Stimulated activated naive B cell treated with anti-CD40 and anti-IgM and Interleukin-4, amounts not matched to agents 10 μg/mL and 1 μg/mL and 100 μg/mL, for 72 hours (primary cell): Measurements from ENCODE around the gene ZFYVE19.

ENCODE experiments used
- ATAC-seq, 2 donors: fragments of 150-1000 bp; cut with Tn5 transposase; replicated peaks; 2 replicates each; pipeline ENCODE4 v1.10.0; 2021; ENCODE audit warnings: moderate library complexity in 1 of 2
- DNase-seq: peaks from one replicate; pipeline ENCODE4 v3.0.0; 2021
- H3K27ac Mint-ChIP-seq: one replicate; pipeline ENCODE4 v1.8.0; 2022; ENCODE audit warnings: mild to moderate bottlenecking, mixed read lengths
- H3K27me3 Mint-ChIP-seq, 2 donors: one replicate each; pipeline ENCODE4 v1.8.0; 2022; ENCODE audit warnings: mixed read lengths in 2 of 2
- H3K36me3 Mint-ChIP-seq, 2 donors: one replicate each; pipeline ENCODE4 v1.8.0; 2022; ENCODE audit warnings: mixed read lengths in 2 of 2, mild to moderate bottlenecking in 1 of 2
- H3K4me1 Mint-ChIP-seq, 2 donors: one replicate each; pipeline ENCODE4 v1.8.0; 2022; ENCODE audit warnings: mixed read lengths in 2 of 2, mild to moderate bottlenecking in 1 of 2
- H3K4me3 Mint-ChIP-seq, 2 donors: one replicate each; pipeline ENCODE4 v1.8.0; 2022; ENCODE audit warnings: mild to moderate bottlenecking in 2 of 2, mixed read lengths in 2 of 2, moderate library complexity in 1 of 2
- H3K9me3 Mint-ChIP-seq, 2 donors: one replicate each; pipeline ENCODE4 v1.8.0; 2022; ENCODE audit warnings: mixed read lengths in 2 of 2, mild to moderate bottlenecking in 1 of 2

ZFYVE19 gene

GRCh38 chr15:40819048-40819447 lies 12.2 kb downstream of the ZFYVE19 start:
- no peaks in the 10 kb centered on the region for H3K27me3 Mint-ChIP-seq
- DNase-seq (no peak), ATAC-seq (no peak)
- no peaks in the 10 kb centered on the region for H3K9me3 Mint-ChIP-seq
- H3K4me1 Mint-ChIP-seq = peaks cover 0 to 3% of the 10 kb centered on the region in 2 donors
- H3K36me3 Mint-ChIP-seq = peaks cover 13% of the 10 kb centered on the region in 2 donors
- H3K27ac Mint-ChIP-seq = no peak overlapping the region
- no peak overlapping the region for H3K4me3 Mint-ChIP-seq

- no peak for ATAC-seq
- H3K27ac Mint-ChIP-seq = no peak overlapping the region
- H3K36me3 Mint-ChIP-seq = no peaks in the 10 kb centered on the region
Measured at GRCh38 chr15:40821195-40821594, 14.3 kb downstream of the ZFYVE19 start.

GRCh38 chr15:40823572-40824343 lies 16.9 kb downstream of the ZFYVE19 start:
- Mint-ChIP-seq H3K4me3 (no peak overlapping the region), H3K27me3 (no peaks in the 10 kb centered on the region), H3K36me3 (no peaks in the 10 kb centered on the region), H3K9me3 (no peaks in the 10 kb centered on the region), H3K4me1 (no peaks in the 10 kb centered on the region), H3K27ac (no peak overlapping the region)
- DNase-seq (no peak), ATAC-seq (no peak)

More at GRCh38 chr15:40821195-40821594, 14.3 kb downstream of the ZFYVE19 start:
- Mint-ChIP-seq H3K9me3 (no peaks in the 10 kb centered on the region), H3K27me3 (no peaks in the 10 kb centered on the region), H3K4me3 (no peak overlapping the region), H3K4me1 (no peaks in the 10 kb centered on the region)
- DNase-seq = no peak

GRCh38 chr15:40825661-40826422 lies 19.0 kb downstream of the ZFYVE19 start:
- ATAC-seq = no peak
- no peaks in the 10 kb centered on the region for H3K36me3 Mint-ChIP-seq

GRCh38 chr15:40826423-40827075 lies 19.7 kb downstream of the ZFYVE19 start:
- Mint-ChIP-seq H3K27ac (no peak overlapping the region), H3K9me3 (no peaks in the 10 kb centered on the region), H3K36me3 (no peaks in the 10 kb centered on the region), H3K4me3 (no peak overlapping the region), H3K4me1 (no peaks in the 10 kb centered on the region), H3K27me3 (no peaks in the 10 kb centered on the region)
- no peak for DNase-seq
- no peak for ATAC-seq

More at GRCh38 chr15:40825661-40826422, 19.0 kb downstream of the ZFYVE19 start:
- Mint-ChIP-seq H3K4me3 (no peak overlapping the region), H3K4me1 (no peaks in the 10 kb centered on the region), H3K9me3 (no peaks in the 10 kb centered on the region), H3K27me3 (no peaks in the 10 kb centered on the region), H3K27ac (no peak overlapping the region)
- no peak for DNase-seq

GRCh38 chr15:40828447-40829036 lies 21.7 kb downstream of the ZFYVE19 start, which contains the start of gene PPP1R14D:
Gene PPP1R14D, minus strand, starts transcription at chr15:40828708. Its CDS starts 67 bp downstream, at chr15:40828641.
- no peak for ATAC-seq
- DNase-seq = no peak
- H3K4me1 Mint-ChIP-seq = no peaks in the 10 kb centered on the region
- peak within 1 kb of the TSS; percentile 2 for H3K27ac Mint-ChIP-seq
- peaks cover 0 to 3% of the 10 kb centered on the region in 2 donors for H3K36me3 Mint-ChIP-seq
- H3K9me3 Mint-ChIP-seq = peaks cover 0 to 2% of the 10 kb centered on the region in 2 donors
- H3K27me3 Mint-ChIP-seq = no peaks in the 10 kb centered on the region
- H3K4me3 Mint-ChIP-seq = no peak within 1 kb of the TSS

GRCh38 chr15:40829115-40829514 lies 22.2 kb downstream of the ZFYVE19 start:
- no peak overlapping the region for H3K27ac Mint-ChIP-seq
- H3K27me3 Mint-ChIP-seq = no peaks in the 10 kb centered on the region
- DNase-seq (no peak), ATAC-seq (no peak)
- no peaks in the 10 kb centered on the region for H3K4me1 Mint-ChIP-seq
- peaks cover 0 to 3% of the 10 kb centered on the region in 2 donors for H3K36me3 Mint-ChIP-seq
- no peak overlapping the region for H3K4me3 Mint-ChIP-seq
- peaks cover 0 to 2% of the 10 kb centered on the region in 2 donors for H3K9me3 Mint-ChIP-seq

- Mint-ChIP-seq H3K4me3 (no peak overlapping the region), H3K4me1 (no peaks in the 10 kb centered on the region), H3K27me3 (no peaks in the 10 kb centered on the region), H3K36me3 (peaks cover 0 to 3% of the 10 kb centered on the region in 2 donors), H3K27ac (no peak overlapping the region), H3K9me3 (peaks cover 0 to 2% of the 10 kb centered on the region in 2 donors)
- ATAC-seq (no peak), DNase-seq (no peak)
Measured at GRCh38 chr15:40830884-40831283, 24.0 kb downstream of the ZFYVE19 start.

GRCh38 chr15:40831861-40832260 lies 25.0 kb downstream of the ZFYVE19 start:
- ATAC-seq (no peak), DNase-seq (no peak)
- H3K4me1 Mint-ChIP-seq = no peaks in the 10 kb centered on the region
- no peaks in the 10 kb centered on the region for H3K27me3 Mint-ChIP-seq
- H3K9me3 Mint-ChIP-seq = peaks cover 0 to 2% of the 10 kb centered on the region in 2 donors
- peaks cover 0 to 3% of the 10 kb centered on the region in 2 donors for H3K36me3 Mint-ChIP-seq
- H3K4me3 Mint-ChIP-seq = no peak overlapping the region
- H3K27ac Mint-ChIP-seq = no peak overlapping the region

GRCh38 chr15:40832903-40833302 lies 26.0 kb downstream of the ZFYVE19 start:
- H3K36me3 Mint-ChIP-seq = peaks cover 0 to 3% of the 10 kb centered on the region in 2 donors
- DNase-seq (no peak), ATAC-seq (no peak)
- peaks cover 0 to 2% of the 10 kb centered on the region in 2 donors for H3K9me3 Mint-ChIP-seq
- H3K27ac Mint-ChIP-seq = no peak overlapping the region
- H3K4me1 Mint-ChIP-seq = no peaks in the 10 kb centered on the region
- no peak overlapping the region for H3K4me3 Mint-ChIP-seq
- H3K27me3 Mint-ChIP-seq = no peaks in the 10 kb centered on the region

GRCh38 chr15:40836020-40836419 lies 29.1 kb downstream of the ZFYVE19 start:
- Mint-ChIP-seq H3K4me1 (no peaks in the 10 kb centered on the region), H3K36me3 (peaks cover 0 to 3% of the 10 kb centered on the region in 2 donors), H3K4me3 (no peak overlapping the region), H3K9me3 (peaks cover 0 to 2% of the 10 kb centered on the region in 2 donors), H3K27ac (no peak overlapping the region), H3K27me3 (no peaks in the 10 kb centered on the region)
- ATAC-seq (no peak), DNase-seq (no peak)

GRCh38 chr15:40838756-40839155 lies 31.9 kb downstream of the ZFYVE19 start:
- DNase-seq = no peak
- no peak for ATAC-seq
- no peaks in the 10 kb centered on the region for H3K9me3 Mint-ChIP-seq
- no peaks in the 10 kb centered on the region for H3K36me3 Mint-ChIP-seq
- H3K27ac Mint-ChIP-seq = no peak overlapping the region
- H3K27me3 Mint-ChIP-seq = no peaks in the 10 kb centered on the region
- no peak overlapping the region for H3K4me3 Mint-ChIP-seq
- H3K4me1 Mint-ChIP-seq = no peaks in the 10 kb centered on the region

- H3K9me3 Mint-ChIP-seq = no peaks in the 10 kb centered on the region
Measured at GRCh38 chr15:40841741-40842140, 34.9 kb downstream of the ZFYVE19 start.

More at GRCh38 chr15:40841741-40842140, 34.9 kb downstream of the ZFYVE19 start:
- no peak overlapping the region for H3K4me3 Mint-ChIP-seq
- no peak for DNase-seq
- H3K27ac Mint-ChIP-seq = no peak overlapping the region
- H3K4me1 Mint-ChIP-seq = peaks cover 13 to 22% of the 10 kb centered on the region in 2 donors
- no peak for ATAC-seq
- H3K27me3 Mint-ChIP-seq = no peaks in the 10 kb centered on the region
- H3K36me3 Mint-ChIP-seq = peaks cover 2 to 3% of the 10 kb centered on the region in 2 donors
